ENCODE results near the gene PGBD4.

Gene PGBD4

GRCh38 chr15:34056911-34057310 lies 45.0 kb upstream of the PGBD4 start:
- no peak overlapping the region for H2BK15ac ChIP-seq (ENCODE audit: low read depth, poor library complexity, severe bottlenecking)
- H3K36me3 ChIP-seq (ENCODE audit: control insufficient read depth in 1 of 2, insufficient read depth in 2 of 2, low read depth in 1 of 2, low read length in 2 of 2), result no peaks in the 10 kb centered on the region
- H4K91ac ChIP-seq (ENCODE audit: low read length), result no peak overlapping the region
- no peak overlapping the region for H3K18ac ChIP-seq (ENCODE audit: low read depth in 1 of 2, low read length in 2 of 2)
- H2BK5ac ChIP-seq (ENCODE audit: low read depth, low read length, poor library complexity, severe bottlenecking), result no peak overlapping the region
- no peak overlapping the region for H3K14ac ChIP-seq (ENCODE audit: low read length in 2 of 2)
- H3K4me1 ChIP-seq (ENCODE audit: control insufficient read depth, insufficient read depth, low read depth, low read length), result peaks cover 5% of the 10 kb centered on the region
- H3K4me3 ChIP-seq (ENCODE audit: insufficient read depth in 1 of 2, low read depth in 1 of 2, low read length in 2 of 2), result no peak overlapping the region
- WGBS, result 100% methylated on average over 4 of the region's 5 CpGs
- peaks cover 4% of the 10 kb centered on the region for H3K9me3 ChIP-seq (ENCODE audit: control insufficient read depth, low read length)
- peak overlapping the region; percentile 68 for H2AK5ac ChIP-seq (ENCODE audit: low read length, severe bottlenecking)
- peak overlapping the region; percentile 82 for H3K9ac ChIP-seq (ENCODE audit: low read length)
- H2AFZ ChIP-seq (ENCODE audit: low read depth, low read length), result no peak overlapping the region
- H3K4me2 ChIP-seq (ENCODE audit: low read length, poor library complexity, severe bottlenecking), result no peak overlapping the region
- H3K27ac ChIP-seq (ENCODE audit: low read length, poor library complexity, severe bottlenecking), result peak overlapping the region; percentile 96
- no peak overlapping the region for H2BK12ac ChIP-seq (ENCODE audit: low read length in 2 of 2)
- no peak for DNase-seq
- no peak overlapping the region for H3K23ac ChIP-seq (ENCODE audit: low read length in 2 of 2)
- no peak overlapping the region for H3K4ac ChIP-seq (ENCODE audit: low read depth in 1 of 2, low read length in 2 of 2)
- H4K8ac ChIP-seq (ENCODE audit: low read length), result no peak overlapping the region
- no peaks in the 10 kb centered on the region for H3K79me1 ChIP-seq (replicated peaks; ENCODE audit: low read length, poor library complexity, severe bottlenecking)
- H3K27me3 ChIP-seq (ENCODE audit: control insufficient read depth in 1 of 2, insufficient read depth in 1 of 2, low read length in 2 of 2), result no peaks in the 10 kb centered on the region
- no peak overlapping the region for H2BK120ac ChIP-seq (ENCODE audit: low read depth, low read length)

GRCh38 chr15:34059476-34059875 lies 42.4 kb upstream of the PGBD4 start:
- no peaks in the 10 kb centered on the region for H3K27me3 ChIP-seq (ENCODE audit: control insufficient read depth in 1 of 2, insufficient read depth in 1 of 2, low read length in 2 of 2)
- H2BK5ac ChIP-seq (ENCODE audit: low read depth, low read length, poor library complexity, severe bottlenecking), result no peak overlapping the region
- H3K9me3 ChIP-seq (ENCODE audit: control insufficient read depth, low read length), result no peaks in the 10 kb centered on the region
- H3K23ac ChIP-seq (ENCODE audit: low read length in 2 of 2), result no peak overlapping the region
- peaks cover 5% of the 10 kb centered on the region for H3K4me1 ChIP-seq (ENCODE audit: control insufficient read depth, insufficient read depth, low read depth, low read length)
- no peak overlapping the region for H2BK12ac ChIP-seq (ENCODE audit: low read length in 2 of 2)
- no peak overlapping the region for H4K8ac ChIP-seq (ENCODE audit: low read length)
- H4K91ac ChIP-seq (ENCODE audit: low read length), result no peak overlapping the region
- DNase-seq, result no peak
- 71% methylated on average over 2 of the region's 2 CpGs for WGBS
- no peak overlapping the region for H3K18ac ChIP-seq (ENCODE audit: low read depth in 1 of 2, low read length in 2 of 2)
- no peak overlapping the region for H2BK15ac ChIP-seq (ENCODE audit: low read depth, poor library complexity, severe bottlenecking)
- H3K4ac ChIP-seq (ENCODE audit: low read depth in 1 of 2, low read length in 2 of 2), result no peak overlapping the region
- no peak overlapping the region for H3K14ac ChIP-seq (ENCODE audit: low read length in 2 of 2)
- H3K4me3 ChIP-seq (ENCODE audit: insufficient read depth in 1 of 2, low read depth in 1 of 2, low read length in 2 of 2), result no peak overlapping the region
- no peak overlapping the region for H2AK5ac ChIP-seq (ENCODE audit: low read length, severe bottlenecking)
- H3K4me2 ChIP-seq (ENCODE audit: low read length, poor library complexity, severe bottlenecking), result no peak overlapping the region
- no peak overlapping the region for H2BK120ac ChIP-seq (ENCODE audit: low read depth, low read length)
- H3K79me1 ChIP-seq (replicated peaks; ENCODE audit: low read length, poor library complexity, severe bottlenecking), result no peaks in the 10 kb centered on the region
- H2AFZ ChIP-seq (ENCODE audit: low read depth, low read length), result no peak overlapping the region
- no peaks in the 10 kb centered on the region for H3K36me3 ChIP-seq (ENCODE audit: control insufficient read depth in 1 of 2, insufficient read depth in 2 of 2, low read depth in 1 of 2, low read length in 2 of 2)
- H3K9ac ChIP-seq (ENCODE audit: low read length), result no peak overlapping the region
- no peak overlapping the region for H3K27ac ChIP-seq (ENCODE audit: low read length, poor library complexity, severe bottlenecking)

- Histone ChIP-seq H3K4me3 (ENCODE audit: insufficient read depth in 1 of 2, low read depth in 1 of 2, low read length in 2 of 2) (no peak overlapping the region), H4K91ac (ENCODE audit: low read length) (no peak overlapping the region)
- WGBS, result 81% methylated on average over 3 of the region's 3 CpGs
Observed at GRCh38 chr15:34059946-34060345, 41.9 kb upstream of the PGBD4 start.

GRCh38 chr15:34064438-34064837 lies 37.4 kb upstream of the PGBD4 start:
- no peak overlapping the region for H3K4me3 ChIP-seq (ENCODE audit: insufficient read depth in 1 of 2, low read depth in 1 of 2, low read length in 2 of 2)
- no peak for DNase-seq
- WGBS, result no CpG with 5 or more reads among the region's 1 CpG

More at GRCh38 chr15:34059946-34060345, 41.9 kb upstream of the PGBD4 start:
- H3K9me3 ChIP-seq (ENCODE audit: control insufficient read depth, low read length), result no peaks in the 10 kb centered on the region
- no peak overlapping the region for H3K23ac ChIP-seq (ENCODE audit: low read length in 2 of 2)
- H2AK5ac ChIP-seq (ENCODE audit: low read length, severe bottlenecking), result no peak overlapping the region
- H2BK5ac ChIP-seq (ENCODE audit: low read depth, low read length, poor library complexity, severe bottlenecking), result no peak overlapping the region
- peaks cover 5% of the 10 kb centered on the region for H3K4me1 ChIP-seq (ENCODE audit: control insufficient read depth, insufficient read depth, low read depth, low read length)
- no peak overlapping the region for H3K18ac ChIP-seq (ENCODE audit: low read depth in 1 of 2, low read length in 2 of 2)
- H2BK120ac ChIP-seq (ENCODE audit: low read depth, low read length), result no peak overlapping the region
- H3K9ac ChIP-seq (ENCODE audit: low read length), result no peak overlapping the region
- H3K14ac ChIP-seq (ENCODE audit: low read length in 2 of 2), result no peak overlapping the region
- H4K8ac ChIP-seq (ENCODE audit: low read length), result no peak overlapping the region
- no peak overlapping the region for H2BK15ac ChIP-seq (ENCODE audit: low read depth, poor library complexity, severe bottlenecking)
- H2BK12ac ChIP-seq (ENCODE audit: low read length in 2 of 2), result no peak overlapping the region
- H3K36me3 ChIP-seq (ENCODE audit: control insufficient read depth in 1 of 2, insufficient read depth in 2 of 2, low read depth in 1 of 2, low read length in 2 of 2), result no peaks in the 10 kb centered on the region
- DNase-seq, result no peak
- no peaks in the 10 kb centered on the region for H3K27me3 ChIP-seq (ENCODE audit: control insufficient read depth in 1 of 2, insufficient read depth in 1 of 2, low read length in 2 of 2)
- H3K27ac ChIP-seq (ENCODE audit: low read length, poor library complexity, severe bottlenecking), result no peak overlapping the region
- H3K4ac ChIP-seq (ENCODE audit: low read depth in 1 of 2, low read length in 2 of 2), result no peak overlapping the region
- no peak overlapping the region for H2AFZ ChIP-seq (ENCODE audit: low read depth, low read length)
- H3K79me1 ChIP-seq (replicated peaks; ENCODE audit: low read length, poor library complexity, severe bottlenecking), result no peaks in the 10 kb centered on the region
- no peak overlapping the region for H3K4me2 ChIP-seq (ENCODE audit: low read length, poor library complexity, severe bottlenecking)

More at GRCh38 chr15:34064438-34064837, 37.4 kb upstream of the PGBD4 start:
- Histone ChIP-seq H3K9ac (ENCODE audit: low read length) (no peak overlapping the region), H3K4ac (ENCODE audit: low read depth in 1 of 2, low read length in 2 of 2) (no peak overlapping the region), H4K91ac (ENCODE audit: low read length) (no peak overlapping the region), H2BK12ac (ENCODE audit: low read length in 2 of 2) (no peak overlapping the region), H2BK120ac (ENCODE audit: low read depth, low read length) (no peak overlapping the region), H2BK5ac (ENCODE audit: low read depth, low read length, poor library complexity, severe bottlenecking) (no peak overlapping the region), H3K4me1 (ENCODE audit: control insufficient read depth, insufficient read depth, low read depth, low read length) (no peaks in the 10 kb centered on the region), H3K27me3 (ENCODE audit: control insufficient read depth in 1 of 2, insufficient read depth in 1 of 2, low read length in 2 of 2) (no peaks in the 10 kb centered on the region), H3K79me1 (replicated peaks; ENCODE audit: low read length, poor library complexity, severe bottlenecking) (no peaks in the 10 kb centered on the region), H3K27ac (ENCODE audit: low read length, poor library complexity, severe bottlenecking) (no peak overlapping the region), H2AFZ (ENCODE audit: low read depth, low read length) (no peak overlapping the region), H3K9me3 (ENCODE audit: control insufficient read depth, low read length) (no peaks in the 10 kb centered on the region), H3K23ac (ENCODE audit: low read length in 2 of 2) (no peak overlapping the region), H3K18ac (ENCODE audit: low read depth in 1 of 2, low read length in 2 of 2) (no peak overlapping the region), H2AK5ac (ENCODE audit: low read length, severe bottlenecking) (no peak overlapping the region), H4K8ac (ENCODE audit: low read length) (no peak overlapping the region), H3K36me3 (ENCODE audit: control insufficient read depth in 1 of 2, insufficient read depth in 2 of 2, low read depth in 1 of 2, low read length in 2 of 2) (no peaks in the 10 kb centered on the region), H3K14ac (ENCODE audit: low read length in 2 of 2) (no peak overlapping the region), H3K4me2 (ENCODE audit: low read length, poor library complexity, severe bottlenecking) (no peak overlapping the region), H2BK15ac (ENCODE audit: low read depth, poor library complexity, severe bottlenecking) (no peak overlapping the region)
